HEK293 (cell line): ENCODE measurements around the gene TRAM2.

Experiments used
- BCL11A ChIP-seq: fragments of 450-650 bp; formaldehyde crosslinking; IDR thresholded peaks from 2 replicates; pipeline ENCODE4 v1.5.1; 2016; ENCODE audit warnings: low read depth, missing biosample characterization, missing genetic modification characterization
- GFI1B ChIP-seq: fragments of 450-650 bp; formaldehyde crosslinking; IDR thresholded peaks from 2 replicates; pipeline ENCODE4 v1.5.1; 2016; ENCODE audit warnings: missing biosample characterization, missing genetic modification characterization
- HOXA7 ChIP-seq: sonication (generic); formaldehyde crosslinking; IDR thresholded peaks from 2 replicates; pipeline ENCODE4 v1.8.1; 2022; ENCODE audit warnings: missing genetic modification reagents, borderline replicate concordance
- IKZF3 ChIP-seq: fragments of 450-650 bp; IDR thresholded peaks from 2 replicates; pipeline ENCODE4 v1.5.0; 2018; ENCODE audit warnings: missing biosample characterization, mild to moderate bottlenecking, missing genetic modification characterization, moderate library complexity
- KLF7 ChIP-seq: fragments of 450-650 bp; formaldehyde crosslinking; IDR thresholded peaks from 2 replicates; pipeline ENCODE4 v1.5.1; 2016; ENCODE audit warnings: missing biosample characterization, missing genetic modification characterization, borderline replicate concordance
- KLF9 ChIP-seq: fragments of 450-650 bp; formaldehyde crosslinking; IDR thresholded peaks from 2 replicates; pipeline ENCODE4 v1.5.1; 2016; ENCODE audit warnings: missing biosample characterization, missing genetic modification characterization, low read depth
- TCF7L2 ChIP-seq: IDR thresholded peaks from 2 replicates; pipeline ENCODE4 v1.6.1; 2011; ENCODE audit warnings: low read depth, mild to moderate bottlenecking, inconsistent platforms, low read length, moderate library complexity, borderline replicate concordance
- WT1 ChIP-seq: fragments of 450-650 bp; formaldehyde crosslinking; IDR thresholded peaks from 2 replicates; pipeline ENCODE4 v1.5.1; 2016; ENCODE audit warnings: missing biosample characterization, missing genetic modification characterization
- ZBTB20 ChIP-seq: fragments of 450-650 bp; formaldehyde crosslinking; IDR thresholded peaks from 2 replicates; pipeline ENCODE4 v1.5.1; 2016; ENCODE audit warnings: missing biosample characterization, missing genetic modification characterization
- ZBTB21 ChIP-seq: fragments of 450-650 bp; formaldehyde crosslinking; IDR thresholded peaks from 2 replicates; pipeline ENCODE4 v1.5.1; 2017; ENCODE audit warnings: missing biosample characterization, missing genetic modification characterization
- ZBTB48 ChIP-seq: fragments of 450-650 bp; formaldehyde crosslinking; IDR thresholded peaks from 2 replicates; pipeline ENCODE4 v1.5.1; 2016; ENCODE audit warnings: missing biosample characterization, missing genetic modification characterization
- ZBTB7A ChIP-seq: fragments of 450-650 bp; formaldehyde crosslinking; IDR thresholded peaks from 2 replicates; pipeline ENCODE4 v1.5.1; 2016; ENCODE audit warnings: low read depth, missing biosample characterization, missing genetic modification characterization
- ZNF10 ChIP-seq: fragments of 450-650 bp; formaldehyde crosslinking; IDR thresholded peaks from 2 replicates; pipeline ENCODE4 v1.5.1; 2017; ENCODE audit warnings: missing biosample characterization, missing genetic modification characterization
- ZNF121 ChIP-seq: fragments of 450-650 bp; formaldehyde crosslinking; IDR thresholded peaks from 2 replicates; pipeline ENCODE4 v1.5.1; 2016; ENCODE audit warnings: missing biosample characterization, missing genetic modification characterization
- ZNF157 ChIP-seq: fragments of 450-650 bp; formaldehyde crosslinking; IDR thresholded peaks from 2 replicates; pipeline ENCODE4 v1.5.1; 2016; ENCODE audit warnings: missing biosample characterization, missing genetic modification characterization
- ZNF248 ChIP-seq: fragments of 450-650 bp; formaldehyde crosslinking; IDR thresholded peaks from 2 replicates; pipeline ENCODE4 v1.5.1; 2017; ENCODE audit warnings: missing biosample characterization, missing genetic modification characterization
- ZNF292 ChIP-seq: fragments of 450-650 bp; formaldehyde crosslinking; IDR thresholded peaks from 2 replicates; pipeline ENCODE4 v1.5.1; 2016; ENCODE audit warnings: low read depth, missing biosample characterization, missing genetic modification characterization, borderline replicate concordance
- ZNF311 ChIP-seq: fragments of 450-650 bp; formaldehyde crosslinking; IDR thresholded peaks from 2 replicates; pipeline ENCODE4 v1.5.1; 2017; ENCODE audit warnings: missing biosample characterization, missing genetic modification characterization, borderline replicate concordance
- ZNF394 ChIP-seq: fragments of 450-650 bp; formaldehyde crosslinking; IDR thresholded peaks from 2 replicates; pipeline ENCODE4 v1.5.1; 2016; ENCODE audit warnings: missing biosample characterization, missing genetic modification characterization, mild to moderate bottlenecking, moderate library complexity, borderline replicate concordance
- ZNF423 ChIP-seq: fragments of 450-650 bp; formaldehyde crosslinking; IDR thresholded peaks from 2 replicates; pipeline ENCODE4 v1.5.1; 2016; ENCODE audit warnings: missing biosample characterization, missing genetic modification characterization
- ZNF501 ChIP-seq: fragments of 450-650 bp; formaldehyde crosslinking; IDR thresholded peaks from 2 replicates; pipeline ENCODE4 v1.5.1; 2016; ENCODE audit warnings: missing biosample characterization, missing genetic modification characterization
- ZNF521 ChIP-seq: fragments of 450-650 bp; formaldehyde crosslinking; IDR thresholded peaks from 2 replicates; pipeline ENCODE4 v1.5.1; 2017; ENCODE audit warnings: missing biosample characterization, mild to moderate bottlenecking, missing genetic modification characterization
- ZNF529 ChIP-seq: fragments of 450-650 bp; formaldehyde crosslinking; IDR thresholded peaks from 2 replicates; pipeline ENCODE4 v1.5.1; 2017; ENCODE audit warnings: missing genetic modification characterization, missing biosample characterization; ENCODE audit not compliant: insufficient replicate concordance
- ZNF585B ChIP-seq: fragments of 450-650 bp; formaldehyde crosslinking; IDR thresholded peaks from 2 replicates; pipeline ENCODE4 v1.5.1; 2016; ENCODE audit warnings: missing biosample characterization, missing genetic modification characterization
- ZNF596 ChIP-seq: fragments of 450-650 bp; IDR thresholded peaks from 2 replicates; pipeline ENCODE4 v1.5.0; 2018; ENCODE audit warnings: missing biosample characterization, mild to moderate bottlenecking, missing genetic modification characterization, moderate library complexity
- ZNF677 ChIP-seq: fragments of 450-650 bp; IDR thresholded peaks from 2 replicates; pipeline ENCODE4 v1.5.0; 2018; ENCODE audit warnings: missing biosample characterization, mild to moderate bottlenecking, missing genetic modification characterization, moderate library complexity
- ZNF704 ChIP-seq: fragments of 450-650 bp; formaldehyde crosslinking; IDR thresholded peaks from 2 replicates; pipeline ENCODE4 v1.5.1; 2016; ENCODE audit warnings: missing biosample characterization, missing genetic modification characterization
- ZNF792 ChIP-seq: fragments of 450-650 bp; formaldehyde crosslinking; IDR thresholded peaks from 2 replicates; pipeline ENCODE4 v1.5.1; 2016; ENCODE audit warnings: missing biosample characterization, missing genetic modification characterization
- TF ChIP-seq, protein P1 (sequence below): fragments of 450-650 bp; formaldehyde crosslinking; IDR thresholded peaks from 2 replicates; pipeline ENCODE4 v1.5.1; 2016; ENCODE audit warnings: missing biosample characterization, missing genetic modification characterization
- TF ChIP-seq, protein P2 (sequence below): fragments of 450-650 bp; formaldehyde crosslinking; IDR thresholded peaks from 2 replicates; pipeline ENCODE4 v1.5.1; 2016; ENCODE audit warnings: missing biosample characterization, missing genetic modification characterization
- TF ChIP-seq, protein P3 (sequence below): fragments of 450-650 bp; formaldehyde crosslinking; IDR thresholded peaks from 2 replicates; pipeline ENCODE4 v1.5.1; 2017; ENCODE audit warnings: missing biosample characterization, missing genetic modification characterization
- TF ChIP-seq, protein P4 (sequence below): fragments of 450-650 bp; formaldehyde crosslinking; IDR thresholded peaks from 2 replicates; pipeline ENCODE4 v1.5.1; 2017; ENCODE audit warnings: missing biosample characterization, missing genetic modification characterization
- TF ChIP-seq, protein P5 (sequence below): fragments of 450-650 bp; formaldehyde crosslinking; IDR thresholded peaks from 2 replicates; pipeline ENCODE4 v1.5.1; 2016; ENCODE audit warnings: missing biosample characterization, missing genetic modification characterization

Gene TRAM2

GRCh38 chr6:52549428-52549827, 27.4 kb downstream of the TRAM2 start (continued):
- TF ChIP-seq KLF7 (tag by site-specific recombination) (no peak), TCF7L2 (no peak), ZBTB7A (tag by site-specific recombination) (no peak), KLF9 (tag by site-specific recombination) (no peak), IKZF3 (tag by site-specific recombination) (no peak), BCL11A (tag by site-specific recombination) (no peak), WT1 (tag by site-specific recombination) (peak; percentile 69), ZNF501 (tag by site-specific recombination) (no peak), GFI1B (tag by site-specific recombination) (no peak), ZBTB48 (no peak), ZNF311 (tag by site-specific recombination) (no peak), ZNF792 (tag by site-specific recombination) (no peak), ZNF529 (tag by site-specific recombination) (no peak), ZNF596 (no peak), HOXA7 (CRISPR knock-in tag) (no peak), ZBTB20 (tag by site-specific recombination) (no peak), ZNF521 (no peak), ZBTB21 (tag by site-specific recombination) (no peak), ZNF704 (tag by site-specific recombination) (no peak), ZNF10 (tag by site-specific recombination) (no peak), ZNF423 (tag by site-specific recombination) (no peak), ZNF248 (tag by site-specific recombination) (no peak), ZNF157 (no peak), ZNF585B (tag by site-specific recombination) (no peak), ZNF121 (tag by site-specific recombination) (no peak), ZNF394 (tag by site-specific recombination) (no peak), ZNF677 (tag by site-specific recombination) (no peak), ZNF292 (tag by site-specific recombination) (no peak)
- TF ChIP-seq, protein P1, sequence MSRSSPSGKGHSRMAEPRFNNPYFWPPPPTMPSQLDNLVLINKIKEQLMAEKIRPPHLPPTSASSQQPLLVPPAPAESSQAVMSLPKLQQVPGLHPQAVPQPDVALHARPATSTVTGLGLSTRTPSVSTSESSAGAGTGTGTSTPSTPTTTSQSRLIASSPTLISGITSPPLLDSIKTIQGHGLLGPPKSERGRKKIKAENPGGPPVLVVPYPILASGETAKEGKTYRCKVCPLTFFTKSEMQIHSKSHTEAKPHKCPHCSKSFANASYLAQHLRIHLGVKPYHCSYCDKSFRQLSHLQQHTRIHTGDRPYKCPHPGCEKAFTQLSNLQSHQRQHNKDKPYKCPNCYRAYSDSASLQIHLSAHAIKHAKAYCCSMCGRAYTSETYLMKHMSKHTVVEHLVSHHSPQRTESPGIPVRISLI (tag by site-specific recombination), result peak; percentile 58; the same call in 1 of the 2 replicates
- TF ChIP-seq, protein P2, sequence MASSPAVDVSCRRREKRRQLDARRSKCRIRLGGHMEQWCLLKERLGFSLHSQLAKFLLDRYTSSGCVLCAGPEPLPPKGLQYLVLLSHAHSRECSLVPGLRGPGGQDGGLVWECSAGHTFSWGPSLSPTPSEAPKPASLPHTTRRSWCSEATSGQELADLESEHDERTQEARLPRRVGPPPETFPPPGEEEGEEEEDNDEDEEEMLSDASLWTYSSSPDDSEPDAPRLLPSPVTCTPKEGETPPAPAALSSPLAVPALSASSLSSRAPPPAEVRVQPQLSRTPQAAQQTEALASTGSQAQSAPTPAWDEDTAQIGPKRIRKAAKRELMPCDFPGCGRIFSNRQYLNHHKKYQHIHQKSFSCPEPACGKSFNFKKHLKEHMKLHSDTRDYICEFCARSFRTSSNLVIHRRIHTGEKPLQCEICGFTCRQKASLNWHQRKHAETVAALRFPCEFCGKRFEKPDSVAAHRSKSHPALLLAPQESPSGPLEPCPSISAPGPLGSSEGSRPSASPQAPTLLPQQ (tag by site-specific recombination), result no peak
- TF ChIP-seq, protein P3, sequence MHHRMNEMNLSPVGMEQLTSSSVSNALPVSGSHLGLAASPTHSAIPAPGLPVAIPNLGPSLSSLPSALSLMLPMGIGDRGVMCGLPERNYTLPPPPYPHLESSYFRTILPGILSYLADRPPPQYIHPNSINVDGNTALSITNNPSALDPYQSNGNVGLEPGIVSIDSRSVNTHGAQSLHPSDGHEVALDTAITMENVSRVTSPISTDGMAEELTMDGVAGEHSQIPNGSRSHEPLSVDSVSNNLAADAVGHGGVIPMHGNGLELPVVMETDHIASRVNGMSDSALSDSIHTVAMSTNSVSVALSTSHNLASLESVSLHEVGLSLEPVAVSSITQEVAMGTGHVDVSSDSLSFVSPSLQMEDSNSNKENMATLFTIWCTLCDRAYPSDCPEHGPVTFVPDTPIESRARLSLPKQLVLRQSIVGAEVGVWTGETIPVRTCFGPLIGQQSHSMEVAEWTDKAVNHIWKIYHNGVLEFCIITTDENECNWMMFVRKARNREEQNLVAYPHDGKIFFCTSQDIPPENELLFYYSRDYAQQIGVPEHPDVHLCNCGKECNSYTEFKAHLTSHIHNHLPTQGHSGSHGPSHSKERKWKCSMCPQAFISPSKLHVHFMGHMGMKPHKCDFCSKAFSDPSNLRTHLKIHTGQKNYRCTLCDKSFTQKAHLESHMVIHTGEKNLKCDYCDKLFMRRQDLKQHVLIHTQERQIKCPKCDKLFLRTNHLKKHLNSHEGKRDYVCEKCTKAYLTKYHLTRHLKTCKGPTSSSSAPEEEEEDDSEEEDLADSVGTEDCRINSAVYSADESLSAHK (tag by site-specific recombination), result peak; percentile 75
- TF ChIP-seq, protein P4, sequence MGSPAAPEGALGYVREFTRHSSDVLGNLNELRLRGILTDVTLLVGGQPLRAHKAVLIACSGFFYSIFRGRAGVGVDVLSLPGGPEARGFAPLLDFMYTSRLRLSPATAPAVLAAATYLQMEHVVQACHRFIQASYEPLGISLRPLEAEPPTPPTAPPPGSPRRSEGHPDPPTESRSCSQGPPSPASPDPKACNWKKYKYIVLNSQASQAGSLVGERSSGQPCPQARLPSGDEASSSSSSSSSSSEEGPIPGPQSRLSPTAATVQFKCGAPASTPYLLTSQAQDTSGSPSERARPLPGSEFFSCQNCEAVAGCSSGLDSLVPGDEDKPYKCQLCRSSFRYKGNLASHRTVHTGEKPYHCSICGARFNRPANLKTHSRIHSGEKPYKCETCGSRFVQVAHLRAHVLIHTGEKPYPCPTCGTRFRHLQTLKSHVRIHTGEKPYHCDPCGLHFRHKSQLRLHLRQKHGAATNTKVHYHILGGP (tag by site-specific recombination), result no peak
- TF ChIP-seq, protein P5, sequence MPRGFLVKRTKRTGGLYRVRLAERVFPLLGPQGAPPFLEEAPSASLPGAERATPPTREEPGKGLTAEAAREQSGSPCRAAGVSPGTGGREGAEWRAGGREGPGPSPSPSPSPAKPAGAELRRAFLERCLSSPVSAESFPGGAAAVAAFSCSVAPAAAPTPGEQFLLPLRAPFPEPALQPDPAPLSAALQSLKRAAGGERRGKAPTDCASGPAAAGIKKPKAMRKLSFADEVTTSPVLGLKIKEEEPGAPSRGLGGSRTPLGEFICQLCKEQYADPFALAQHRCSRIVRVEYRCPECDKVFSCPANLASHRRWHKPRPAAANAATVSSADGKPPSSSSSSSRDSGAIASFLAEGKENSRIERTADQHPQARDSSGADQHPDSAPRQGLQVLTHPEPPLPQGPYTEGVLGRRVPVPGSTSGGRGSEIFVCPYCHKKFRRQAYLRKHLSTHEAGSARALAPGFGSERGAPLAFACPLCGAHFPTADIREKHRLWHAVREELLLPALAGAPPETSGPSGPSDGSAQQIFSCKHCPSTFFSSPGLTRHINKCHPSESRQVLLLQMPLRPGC (tag by site-specific recombination), result peak; percentile 37; the same call in 1 of the 2 replicates
